OCI-LY3 (cell line): ENCODE measurements around the gene GGPS1.
"Not testable (repeated sequence)": the region's sequence is repeated elsewhere in the genome, so short reads cannot be mapped to it uniquely, and the experiment has no call there.

ENCODE experiments used
- H2AFZ ChIP-seq: fragments of 200-600, 300-600 bp; shearing (Covaris generic); 2 replicates; pipeline ENCODE4 v1.6.0; 2014; ENCODE audit warnings: antibody characterized with exemption, low read depth, low read length
- H3K27ac ChIP-seq: fragments of 200-600, 300-600 bp; sonication (generic); 2 replicates; pipeline ENCODE4 v1.5.1; 2014; ENCODE audit warnings: mild to moderate bottlenecking, low read length, moderate library complexity, mixed read lengths
- H3K27me3 ChIP-seq: fragments of 200-600, 300-600 bp; sonication (generic); 2 replicates; pipeline ENCODE4 v1.6.1; 2014; ENCODE audit warnings: low read depth, low read length, mixed read lengths
- H3K36me3 ChIP-seq: fragments of 200-600, 300-600 bp; sonication (generic); replicated peaks from 2 replicates; pipeline ENCODE3; 2014; ENCODE audit warnings: low read depth, low read length, mixed read lengths
- H3K4me1 ChIP-seq: fragments of 300-600, 200-600 bp; sonication (generic); 2 replicates; pipeline ENCODE4 v1.6.1; 2014; ENCODE audit warnings: low read length, mixed read lengths
- H3K4me2 ChIP-seq: fragments of 200-600, 300-600 bp; sonication (generic); 2 replicates; pipeline ENCODE4 v1.6.1; 2014; ENCODE audit warnings: low read length, mixed read lengths
- H3K4me3 ChIP-seq: fragments of 300-600, 200-600 bp; sonication (generic); 2 replicates; pipeline ENCODE4 v1.5.1; 2014; ENCODE audit warnings: antibody characterized with exemption, mild to moderate bottlenecking, low read length, moderate library complexity
- H3K79me2 ChIP-seq: fragments of 300-600, 200-600 bp; shearing (Covaris generic); 2 replicates; pipeline ENCODE4 v1.6.1; 2014; ENCODE audit warnings: mild to moderate bottlenecking, low read length, mixed read lengths
- H3K9ac ChIP-seq: fragments of 300-600, 200-600 bp; shearing (Covaris generic); 2 replicates; pipeline ENCODE4 v1.6.0; 2014; ENCODE audit warnings: mild to moderate bottlenecking, low read length, moderate library complexity
- H3K9me3 ChIP-seq: fragments of 200-600, 300-600 bp; shearing (Covaris generic); 2 replicates; pipeline ENCODE4 v1.6.1; 2014; ENCODE audit warnings: low read length, mixed read lengths; ENCODE audit not compliant: insufficient read depth
- H4K20me1 ChIP-seq: fragments of 200-600, 300-600 bp; sonication (generic); 2 replicates; pipeline ENCODE4 v1.6.1; 2016; ENCODE audit warnings: low read length, mixed read lengths; ENCODE audit not compliant: insufficient read depth
- CTCF ChIP-seq: fragments of 200-600, 300-600 bp; sonication (generic); IDR thresholded peaks from 2 replicates; pipeline ENCODE4 v1.5.1; 2014; ENCODE audit warnings: antibody characterized with exemption, low read length, low read depth
- EZH2phosphoT487 ChIP-seq: fragments of 200-600 bp; shearing (Covaris generic); IDR thresholded peaks from 2 replicates; pipeline ENCODE4 v1.6.1; 2018; ENCODE audit warnings: antibody characterized with exemption, mixed run types, low read depth

Gene GGPS1

GRCh38 chr1:235328271-235329138, at the start of gene GGPS1:
Gene GGPS1 (plus strand): TSS chr1:235328570. CDS start chr1:235335265, 6,695 bp downstream.
- no peak for TF ChIP-seq EZH2phosphoT487
- peaks cover 11% of the 10 kb centered on the region for H3K36me3 ChIP-seq
- no peaks in the 10 kb centered on the region for H3K27me3 ChIP-seq
- H3K9me3 ChIP-seq, result no peaks in the 10 kb centered on the region
- peak within 1 kb of the TSS; percentile 84 for H3K27ac ChIP-seq
- H4K20me1 ChIP-seq, result peaks cover 30% of the 10 kb centered on the region
- peak within 1 kb of the TSS; percentile 93 for H3K9ac ChIP-seq
- H3K4me2 ChIP-seq, result peak within 1 kb of the TSS; percentile 88
- peak within 1 kb of the TSS; percentile 85 for H3K4me3 ChIP-seq
- peaks cover 37% of the 10 kb centered on the region for H3K4me1 ChIP-seq
- H3K79me2 ChIP-seq, result peaks cover 86% of the 10 kb centered on the region
- H2AFZ ChIP-seq, result peak within 1 kb of the TSS; percentile 87

GRCh38 chr1:235278915-235279292, 49.5 kb upstream of the GGPS1 start:
- Histone ChIP-seq H4K20me1 (peaks cover 84% of the 10 kb centered on the region), H3K27ac (no peak overlapping the region), H3K4me3 (no peak overlapping the region), H3K36me3 (no peaks in the 10 kb centered on the region), H3K9me3 (no peaks in the 10 kb centered on the region), H3K4me1 (peaks cover 39% of the 10 kb centered on the region), H3K9ac (no peak overlapping the region), H2AFZ (no peak overlapping the region), H3K27me3 (no peaks in the 10 kb centered on the region), H3K4me2 (no peak overlapping the region), H3K79me2 (peaks cover 95% of the 10 kb centered on the region)
- TF ChIP-seq CTCF (no peak), EZH2phosphoT487 (no peak)

GRCh38 chr1:235279694-235280093, 48.7 kb upstream of the GGPS1 start:
- no peaks in the 10 kb centered on the region for H3K9me3 ChIP-seq

GRCh38 chr1:235280467-235280866, 47.9 kb upstream of the GGPS1 start:
- H3K27me3 ChIP-seq, result no peaks in the 10 kb centered on the region
- H3K79me2 ChIP-seq, result peaks cover 95% of the 10 kb centered on the region
- H3K27ac ChIP-seq, result no peak overlapping the region
- H3K36me3 ChIP-seq, result no peaks in the 10 kb centered on the region
- no peak overlapping the region for H2AFZ ChIP-seq
- TF ChIP-seq CTCF (no peak), EZH2phosphoT487 (no peak)
- peaks cover 89% of the 10 kb centered on the region for H4K20me1 ChIP-seq
- H3K9ac ChIP-seq, result no peak overlapping the region
- H3K9me3 ChIP-seq, result no peaks in the 10 kb centered on the region
- peaks cover 28% of the 10 kb centered on the region for H3K4me1 ChIP-seq
- H3K4me3 ChIP-seq, result no peak overlapping the region
- no peak overlapping the region for H3K4me2 ChIP-seq

More at GRCh38 chr1:235279694-235280093, 48.7 kb upstream of the GGPS1 start:
- no peak overlapping the region for H3K4me3 ChIP-seq
- H3K27me3 ChIP-seq, result no peaks in the 10 kb centered on the region
- peaks cover 36% of the 10 kb centered on the region for H3K4me1 ChIP-seq
- H3K27ac ChIP-seq, result no peak overlapping the region
- H4K20me1 ChIP-seq, result peaks cover 89% of the 10 kb centered on the region
- H2AFZ ChIP-seq, result no peak overlapping the region
- H3K79me2 ChIP-seq, result peaks cover 95% of the 10 kb centered on the region
- TF ChIP-seq EZH2phosphoT487 (no peak), CTCF (no peak)
- H3K9ac ChIP-seq, result no peak overlapping the region
- H3K36me3 ChIP-seq, result no peaks in the 10 kb centered on the region
- H3K4me2 ChIP-seq, result no peak overlapping the region

- H3K4me1 ChIP-seq, result peaks cover 13% of the 10 kb centered on the region
- not testable (repeated sequence) for H3K36me3 ChIP-seq, H3K9ac ChIP-seq, H3K4me2 ChIP-seq, H3K9me3 ChIP-seq, H3K4me3 ChIP-seq, H2AFZ ChIP-seq, H3K27ac ChIP-seq, H3K27me3 ChIP-seq
- peaks cover 93% of the 10 kb centered on the region for H4K20me1 ChIP-seq
- H3K79me2 ChIP-seq, result peaks cover 96% of the 10 kb centered on the region
Observed at GRCh38 chr1:235283636-235284035, 44.7 kb upstream of the GGPS1 start.
